Memory B cell (primary cell): Measurements from ENCODE around the gene AAMDC.
A peak's percentile ranks its signal among the peaks of the same experiment; 100 is the strongest.
"Not testable (repeated sequence)": the region's sequence is repeated elsewhere in the genome, so short reads cannot be mapped to it uniquely, and the experiment has no call there.

ENCODE experiments used
- ATAC-seq: fragments of 150-1000 bp; cut with Tn5 transposase; 2 replicates; pipeline ENCODE4 v1.10.0; 2021; ENCODE audit warnings: low read depth, mild to moderate bottlenecking, moderate library complexity
- DNase-seq, 2 donors: peaks; one replicate each; pipeline ENCODE4 v3.0.0; 2022; ENCODE audit warnings: low spot score in 2 of 2
- H3K27ac Mint-ChIP-seq: one replicate; pipeline ENCODE4 v1.8.0; 2022; ENCODE audit warnings: mild to moderate bottlenecking, moderate library complexity, mixed read lengths
- H3K27me3 Mint-ChIP-seq: one replicate; pipeline ENCODE4 v1.8.0; 2022; ENCODE audit warnings: mixed read lengths
- H3K36me3 Mint-ChIP-seq: one replicate; pipeline ENCODE4 v1.8.0; 2022; ENCODE audit warnings: mild to moderate bottlenecking, mixed read lengths
- H3K4me1 Mint-ChIP-seq: one replicate; pipeline ENCODE4 v1.8.0; 2022; ENCODE audit warnings: mixed read lengths
- H3K4me3 Mint-ChIP-seq: one replicate; pipeline ENCODE4 v1.8.0; 2022; ENCODE audit warnings: mild to moderate bottlenecking, moderate library complexity, mixed read lengths
- H3K9me3 Mint-ChIP-seq: one replicate; pipeline ENCODE4 v1.8.0; 2022; ENCODE audit warnings: mixed read lengths

AAMDC gene

DNA sequence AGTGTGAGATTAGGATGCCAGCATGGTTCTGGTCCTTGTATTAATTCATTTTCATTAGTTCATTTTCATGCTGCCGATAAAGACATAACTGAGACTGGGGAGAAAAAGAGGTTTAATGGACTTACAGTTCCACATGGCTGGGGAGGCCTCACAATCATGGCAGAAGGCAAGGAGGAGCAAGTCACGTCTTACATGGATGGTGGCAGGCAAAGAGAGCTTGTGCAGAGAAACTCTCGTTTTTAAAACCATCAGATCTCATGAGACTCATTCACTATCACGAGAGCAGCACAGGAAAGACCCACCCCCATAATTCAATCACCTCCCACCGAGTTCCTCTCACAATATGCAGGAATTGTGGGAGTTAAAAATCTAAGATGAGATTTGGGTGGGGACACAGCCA, 22.8 kb downstream of the AAMDC start:
- not testable (repeated sequence) for H3K4me1 Mint-ChIP-seq, ATAC-seq, H3K27me3 Mint-ChIP-seq, DNase-seq, H3K27ac Mint-ChIP-seq, H3K4me3 Mint-ChIP-seq
- H3K9me3 Mint-ChIP-seq: peaks cover 12% of the 10 kb centered on the region
- peaks cover 51% of the 10 kb centered on the region for H3K36me3 Mint-ChIP-seq

DNA sequence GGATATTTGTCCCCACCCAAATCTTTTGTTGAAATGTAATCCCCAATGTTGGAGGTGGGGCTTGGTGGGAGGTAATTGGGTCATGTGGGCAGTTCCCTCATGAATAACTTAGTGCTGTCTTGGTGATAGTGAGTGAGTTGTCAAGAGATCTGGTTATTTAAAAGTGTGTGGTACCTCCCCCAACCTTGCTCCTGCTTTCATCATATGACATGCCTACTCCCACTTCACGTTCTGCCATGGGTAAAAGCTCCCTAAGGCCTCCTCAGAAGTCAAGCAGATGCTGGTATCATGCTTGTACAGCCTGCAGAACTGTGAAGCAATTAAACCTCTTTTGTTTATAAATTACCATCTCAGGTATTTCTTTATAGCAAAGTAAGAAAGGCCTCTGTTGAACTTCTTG, 30.6 kb downstream of the AAMDC start:
- no peak overlapping the region for H3K27ac Mint-ChIP-seq
- H3K27me3 Mint-ChIP-seq: no peaks in the 10 kb centered on the region
- no peaks in the 10 kb centered on the region for H3K4me1 Mint-ChIP-seq
- H3K36me3 Mint-ChIP-seq: peaks cover 38% of the 10 kb centered on the region
- H3K4me3 Mint-ChIP-seq: no peak overlapping the region
- ATAC-seq (no peak), DNase-seq (no peak)
- H3K9me3 Mint-ChIP-seq: peaks cover 6% of the 10 kb centered on the region

DNA sequence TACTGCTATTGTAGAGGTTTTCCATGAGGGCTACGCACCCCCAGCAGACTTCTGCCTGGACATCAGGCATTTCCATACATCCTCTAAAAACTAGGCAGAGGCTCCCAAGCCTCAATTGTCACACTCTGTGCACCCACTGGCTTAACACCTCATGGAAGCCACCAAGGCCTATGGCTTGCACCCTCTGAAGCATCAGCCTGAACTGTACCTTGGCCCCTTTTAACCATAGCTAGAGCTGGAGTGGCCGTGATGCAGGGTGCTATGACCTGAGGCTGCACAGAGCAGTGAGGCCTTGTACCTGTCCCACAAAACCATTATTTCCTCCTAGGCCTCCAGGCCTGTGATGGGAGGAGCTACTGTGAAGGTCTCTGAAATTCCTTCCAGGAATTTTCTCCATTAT, 33.9 kb downstream of the AAMDC start:
- ATAC-seq (no peak), DNase-seq (no peak)
- Mint-ChIP-seq H3K4me3 (no peak overlapping the region), H3K27me3 (no peaks in the 10 kb centered on the region), H3K9me3 (peaks cover 9% of the 10 kb centered on the region), H3K36me3 (peaks cover 36% of the 10 kb centered on the region), H3K4me1 (no peaks in the 10 kb centered on the region), H3K27ac (no peak overlapping the region)

DNA sequence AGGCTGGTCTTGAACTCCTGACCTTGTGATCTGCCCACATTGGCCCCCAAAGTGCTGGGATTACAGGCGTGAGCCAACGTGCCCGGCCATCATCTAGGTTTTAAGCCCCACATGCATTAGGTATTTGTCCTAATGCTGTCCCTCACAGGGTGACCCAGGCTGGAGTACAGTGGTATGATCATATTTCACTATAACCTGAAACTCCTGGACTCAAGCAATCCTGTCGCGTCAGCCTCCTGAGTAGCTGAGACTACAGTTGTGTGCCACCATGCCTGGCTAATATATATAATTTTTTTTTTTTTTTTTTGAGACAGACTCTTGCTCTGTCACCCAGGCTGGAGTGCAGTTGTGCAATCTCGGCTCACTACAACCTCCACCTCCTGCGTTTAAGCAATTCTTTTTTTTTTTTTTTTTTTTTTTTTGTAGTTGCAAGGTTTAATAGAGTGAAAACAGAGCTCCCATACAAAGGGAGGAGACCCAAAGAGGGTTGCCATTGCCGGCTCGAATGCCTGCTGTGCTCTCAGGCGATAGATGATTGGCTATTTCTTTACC, 37.0 kb downstream of the AAMDC start:
- not testable (repeated sequence) for H3K27ac Mint-ChIP-seq, DNase-seq, H3K4me1 Mint-ChIP-seq, H3K27me3 Mint-ChIP-seq, ATAC-seq, H3K4me3 Mint-ChIP-seq, H3K9me3 Mint-ChIP-seq
- peaks cover 26% of the 10 kb centered on the region for H3K36me3 Mint-ChIP-seq

DNA sequence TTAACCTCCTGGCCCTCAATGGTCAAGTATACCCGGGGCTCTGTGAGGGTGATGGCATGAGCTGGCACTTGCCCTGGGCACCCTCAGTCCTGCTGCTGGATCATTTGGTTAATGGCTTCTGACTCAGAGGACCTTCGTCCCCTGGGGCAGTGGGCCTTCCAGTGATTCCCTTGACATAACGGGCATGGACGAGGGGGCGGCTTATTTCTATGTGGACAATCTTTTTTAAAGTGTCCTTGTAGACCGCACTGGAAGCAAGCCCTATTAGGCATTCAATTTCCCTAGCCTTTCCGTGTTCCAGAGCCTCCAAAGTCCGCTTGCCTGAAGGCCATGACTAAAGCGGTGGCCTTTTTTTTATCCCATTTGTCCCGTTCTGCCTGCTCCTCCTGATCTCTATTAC, 40.5 kb downstream of the AAMDC start:
- H3K27ac Mint-ChIP-seq, DNase-seq, H3K27me3 Mint-ChIP-seq, H3K4me1 Mint-ChIP-seq, H3K4me3 Mint-ChIP-seq, ATAC-seq, H3K9me3 Mint-ChIP-seq: not testable (repeated sequence)
- H3K36me3 Mint-ChIP-seq: peaks cover 17% of the 10 kb centered on the region

DNA sequence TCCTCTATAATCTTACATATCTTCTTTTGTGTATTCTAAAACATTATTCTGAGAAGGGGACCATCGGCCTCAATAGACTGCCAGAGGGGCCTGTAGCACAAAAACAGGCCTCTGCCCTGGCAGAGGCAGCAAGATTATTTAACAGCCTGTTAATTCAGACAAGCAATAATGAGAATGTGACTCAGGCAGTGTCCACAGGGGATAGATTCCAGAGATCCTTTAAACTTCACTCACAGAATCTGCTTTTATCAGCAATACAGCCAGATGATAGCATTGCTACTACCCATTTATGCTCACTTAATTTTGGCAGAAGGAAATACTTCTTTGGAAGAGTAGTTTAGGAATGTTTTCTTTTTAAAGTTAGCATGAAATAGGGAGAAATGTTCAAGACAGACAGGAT, 44.9 kb downstream of the AAMDC start:
- ATAC-seq (no peak), DNase-seq (no peak)
- no peaks in the 10 kb centered on the region for H3K4me1 Mint-ChIP-seq
- H3K9me3 Mint-ChIP-seq: no peaks in the 10 kb centered on the region
- no peaks in the 10 kb centered on the region for H3K27me3 Mint-ChIP-seq
- H3K27ac Mint-ChIP-seq: no peak overlapping the region
- H3K36me3 Mint-ChIP-seq: peaks cover 18% of the 10 kb centered on the region
- H3K4me3 Mint-ChIP-seq: no peak overlapping the region

DNA sequence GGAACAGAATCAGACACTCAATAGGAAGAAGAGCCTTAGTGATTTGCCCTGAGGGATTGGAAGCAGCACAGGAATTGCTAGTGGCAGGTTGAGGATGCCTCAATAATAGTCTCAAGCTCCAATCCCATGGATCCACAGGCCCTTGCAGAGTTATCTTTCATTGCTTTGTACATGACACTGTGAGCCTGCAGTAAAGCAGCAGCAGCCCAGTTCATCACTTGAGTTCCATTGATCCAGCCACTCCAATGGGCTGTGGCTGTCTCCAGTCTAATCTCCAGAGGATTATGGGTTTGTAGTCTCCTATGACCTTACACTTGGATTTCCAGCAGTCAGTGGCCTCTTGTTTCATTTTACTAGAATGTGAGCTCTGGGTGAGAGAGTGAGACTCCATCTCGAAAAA, 45.4 kb downstream of the AAMDC start:
- Mint-ChIP-seq H3K4me1 (no peaks in the 10 kb centered on the region), H3K36me3 (peaks cover 20% of the 10 kb centered on the region), H3K4me3 (no peak overlapping the region), H3K27me3 (no peaks in the 10 kb centered on the region), H3K27ac (no peak overlapping the region), H3K9me3 (no peaks in the 10 kb centered on the region)
- ATAC-seq: no peak
- no peak for DNase-seq

DNA sequence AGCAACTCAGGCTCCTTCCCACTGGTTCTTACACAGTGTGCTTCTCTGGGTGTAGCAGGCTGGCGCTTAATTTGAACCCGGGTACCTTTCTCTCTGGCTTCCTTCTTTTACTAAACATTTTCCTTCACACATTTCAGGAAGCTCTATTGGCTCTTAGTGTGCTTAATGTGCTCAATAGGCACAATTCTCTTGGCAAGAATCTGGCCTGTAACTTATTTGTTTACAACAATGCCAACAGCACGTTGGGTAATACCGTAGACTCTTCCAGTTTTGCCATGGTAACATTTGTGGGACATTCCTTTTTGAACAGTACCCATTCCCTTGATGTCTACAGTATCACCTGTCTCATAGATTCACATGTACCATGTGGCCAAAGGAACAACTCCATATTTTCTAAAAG, 47.8 kb downstream of the AAMDC start:
- DNase-seq: no peak
- no peak for ATAC-seq
- Mint-ChIP-seq H3K36me3 (peaks cover 22% of the 10 kb centered on the region), H3K4me3 (no peak overlapping the region), H3K27me3 (no peaks in the 10 kb centered on the region), H3K27ac (no peak overlapping the region), H3K4me1 (no peaks in the 10 kb centered on the region), H3K9me3 (no peaks in the 10 kb centered on the region)

DNA sequence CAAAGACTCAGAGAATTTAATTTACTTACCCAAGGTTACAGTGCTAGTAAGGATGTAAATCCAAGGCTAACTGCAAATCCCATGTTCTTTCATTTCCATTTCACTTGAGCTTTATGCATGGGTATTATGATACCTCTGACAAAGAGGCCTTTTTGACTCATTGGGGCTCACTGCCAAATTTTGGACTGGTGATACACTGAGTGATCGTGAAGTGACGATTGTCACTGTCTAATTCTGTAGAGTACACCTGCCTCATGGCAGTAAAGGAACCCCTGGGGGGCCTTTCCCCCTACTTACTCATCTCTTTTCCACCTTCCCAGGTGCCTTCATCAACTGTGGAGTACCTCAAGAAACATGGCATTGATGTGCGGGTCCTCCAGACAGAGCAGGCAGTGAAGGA, 50.9 kb downstream of the AAMDC start:
- ATAC-seq (no peak), DNase-seq (no peak)
- Mint-ChIP-seq H3K4me3 (no peak overlapping the region), H3K27me3 (no peaks in the 10 kb centered on the region), H3K27ac (no peak overlapping the region), H3K4me1 (no peaks in the 10 kb centered on the region), H3K9me3 (no peaks in the 10 kb centered on the region), H3K36me3 (peaks cover 29% of the 10 kb centered on the region)

DNA sequence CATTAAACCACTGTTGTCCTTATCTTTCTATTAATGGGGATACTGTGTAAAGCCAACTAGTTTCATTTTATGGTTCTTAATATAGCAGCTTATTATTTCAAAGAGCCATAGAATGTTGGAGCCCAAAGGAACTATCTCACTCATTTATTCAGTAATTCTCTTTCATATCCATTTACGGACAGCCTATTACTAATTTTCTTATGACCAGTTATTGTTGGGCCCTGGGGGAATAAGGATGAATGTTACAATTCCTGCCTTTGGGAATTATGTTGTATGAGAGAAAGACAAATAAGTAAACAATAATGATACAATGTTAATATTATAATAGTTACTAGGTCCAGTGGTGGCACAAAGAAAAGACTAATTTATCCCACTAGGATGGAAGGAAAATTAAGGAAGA, 52.4 kb downstream of the AAMDC start:
- ATAC-seq (no peak), DNase-seq (no peak)
- Mint-ChIP-seq H3K9me3 (no peaks in the 10 kb centered on the region), H3K27me3 (no peaks in the 10 kb centered on the region), H3K27ac (no peak overlapping the region), H3K4me3 (no peak overlapping the region), H3K36me3 (peaks cover 28% of the 10 kb centered on the region), H3K4me1 (no peaks in the 10 kb centered on the region)

DNA sequence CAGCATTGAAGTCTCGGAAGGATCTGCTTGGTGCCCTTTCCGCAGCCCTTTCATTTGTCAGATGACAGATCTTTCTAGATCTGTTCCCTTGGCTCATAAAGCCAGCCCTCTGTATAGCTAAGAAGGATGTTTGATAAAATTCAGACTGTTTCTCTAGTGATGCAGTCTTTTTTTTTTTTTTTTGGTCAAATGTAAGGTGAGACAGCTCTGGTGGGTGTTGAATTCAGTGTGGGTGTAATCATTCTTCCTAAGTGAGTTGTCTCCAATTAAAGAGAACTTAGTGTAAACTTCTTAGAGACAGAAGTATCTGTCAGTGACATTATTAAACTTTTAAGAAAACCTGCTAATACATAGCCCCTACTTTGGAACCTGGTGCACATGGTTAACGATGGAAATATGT, 53.3 kb downstream of the AAMDC start:
- Mint-ChIP-seq H3K4me1 (peaks cover under 1% of the 10 kb centered on the region), H3K27ac (no peak overlapping the region), H3K27me3 (no peaks in the 10 kb centered on the region), H3K9me3 (no peaks in the 10 kb centered on the region), H3K36me3 (peaks cover 26% of the 10 kb centered on the region), H3K4me3 (no peak overlapping the region)
- DNase-seq: no peak
- no peak for ATAC-seq

DNA sequence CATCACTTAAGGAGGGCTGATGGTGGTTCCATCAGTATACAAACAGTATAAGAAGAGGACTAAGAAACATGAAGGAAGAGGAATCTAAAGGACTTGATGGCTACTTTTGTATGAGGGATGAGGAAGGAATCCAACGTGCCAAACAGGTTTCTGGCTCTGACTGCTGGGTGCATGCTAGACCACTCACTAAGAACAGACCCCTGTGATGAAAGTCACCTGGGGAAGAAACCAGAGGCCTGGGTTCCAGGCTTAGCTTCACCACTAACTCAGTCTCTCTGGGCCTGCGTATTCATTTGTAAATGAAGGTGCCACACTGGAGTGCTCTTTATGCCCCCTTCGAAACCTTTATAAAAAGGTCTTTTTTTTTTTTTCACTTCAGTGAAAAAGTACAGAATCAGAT, 55.1 kb downstream of the AAMDC start:
- peaks cover 28% of the 10 kb centered on the region for H3K36me3 Mint-ChIP-seq
- H3K27me3 Mint-ChIP-seq: no peaks in the 10 kb centered on the region
- no peak for ATAC-seq
- no peak overlapping the region for H3K4me3 Mint-ChIP-seq
- DNase-seq: no peak
- H3K27ac Mint-ChIP-seq: no peak overlapping the region
- H3K9me3 Mint-ChIP-seq: no peaks in the 10 kb centered on the region
- peaks cover 11% of the 10 kb centered on the region for H3K4me1 Mint-ChIP-seq

DNA sequence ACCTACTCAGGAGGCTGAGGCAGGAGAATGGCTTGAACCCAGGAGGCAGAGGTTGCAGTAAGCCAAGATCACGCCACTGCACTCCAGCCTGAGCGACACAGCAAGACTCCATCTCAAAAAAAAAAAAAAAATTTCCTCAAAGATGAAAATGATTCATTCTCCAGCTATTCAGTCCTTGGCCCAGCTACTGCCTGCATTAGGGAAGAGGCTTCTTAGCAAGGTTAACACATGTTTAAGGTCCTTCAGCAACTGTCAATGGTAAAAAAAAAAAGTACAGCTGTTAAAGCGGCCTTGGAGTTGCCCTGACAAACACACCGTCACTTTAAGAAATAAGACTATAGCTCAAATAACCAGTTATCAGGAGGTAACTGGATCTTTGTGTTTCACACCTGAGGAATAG, 57.3 kb downstream of the AAMDC start:
- peaks cover 33% of the 10 kb centered on the region for H3K36me3 Mint-ChIP-seq
- ATAC-seq, H3K9me3 Mint-ChIP-seq, DNase-seq, H3K4me3 Mint-ChIP-seq, H3K27me3 Mint-ChIP-seq, H3K27ac Mint-ChIP-seq: not testable (repeated sequence)
- peaks cover 11% of the 10 kb centered on the region for H3K4me1 Mint-ChIP-seq

DNA sequence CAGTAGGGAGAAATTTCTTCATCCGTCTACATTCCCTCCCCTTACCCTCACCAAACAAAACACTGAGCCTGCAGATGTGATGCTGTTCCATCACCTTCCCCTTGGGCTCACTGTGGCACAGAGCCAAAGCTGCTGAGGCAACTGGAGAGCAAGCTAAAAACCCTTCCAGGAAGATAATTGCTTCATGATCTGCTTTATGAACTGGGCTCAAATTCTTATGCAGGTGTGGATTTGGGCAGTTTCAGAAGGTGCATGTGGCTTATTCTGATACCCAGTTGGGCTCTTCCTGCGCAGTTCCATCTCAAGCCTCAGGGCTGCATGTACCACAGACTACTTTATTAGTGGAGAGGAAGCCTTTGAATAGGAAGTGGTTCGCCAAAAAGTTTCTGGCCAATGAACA, 58.3 kb downstream of the AAMDC start:
- no peak overlapping the region for H3K4me3 Mint-ChIP-seq
- ATAC-seq (peak; percentile 59), DNase-seq (no peak)
- H3K27me3 Mint-ChIP-seq: no peaks in the 10 kb centered on the region
- H3K9me3 Mint-ChIP-seq: no peaks in the 10 kb centered on the region
- H3K36me3 Mint-ChIP-seq: peaks cover 38% of the 10 kb centered on the region
- H3K27ac Mint-ChIP-seq: peak overlapping the region; percentile 35
- H3K4me1 Mint-ChIP-seq: peaks cover 11% of the 10 kb centered on the region

DNA sequence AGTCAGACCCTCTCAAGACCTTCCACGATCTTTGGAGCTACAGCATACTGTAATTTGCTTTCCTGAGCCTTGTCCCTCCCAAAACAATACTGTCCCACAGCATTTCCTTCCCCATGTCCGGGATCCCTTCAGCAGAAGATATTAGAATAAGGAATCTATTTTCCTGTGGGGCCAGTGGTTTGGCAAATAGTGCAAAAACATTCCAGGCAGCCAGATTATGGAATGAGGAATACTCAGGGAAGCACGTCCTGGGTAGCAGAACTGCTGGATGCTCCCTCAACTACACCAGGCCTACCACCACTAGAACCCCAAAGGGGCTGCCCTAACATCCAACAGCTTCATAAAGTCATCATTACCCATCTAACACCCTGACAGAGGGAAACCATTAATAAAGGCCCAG, 61.5 kb downstream of the AAMDC start:
- Mint-ChIP-seq H3K27ac (no peak overlapping the region), H3K36me3 (peaks cover 40% of the 10 kb centered on the region), H3K4me3 (no peak overlapping the region), H3K9me3 (no peaks in the 10 kb centered on the region), H3K4me1 (peaks cover 11% of the 10 kb centered on the region), H3K27me3 (no peaks in the 10 kb centered on the region)
- ATAC-seq: no peak
- DNase-seq: no peak
